NCI-H510A (cell line): Measurements from ENCODE around the gene TNNI3.

ENCODE experiments used
- DNase-seq: peaks from one replicate; lab custom pipeline; 2025; lab: John Stamatoyannopoulos, UW

TNNI3 gene

GRCh38 chr19:55147545-55148251, 9.8 kb downstream of the TNNI3 start:
- DNase-seq: peak; percentile 38

DNA sequence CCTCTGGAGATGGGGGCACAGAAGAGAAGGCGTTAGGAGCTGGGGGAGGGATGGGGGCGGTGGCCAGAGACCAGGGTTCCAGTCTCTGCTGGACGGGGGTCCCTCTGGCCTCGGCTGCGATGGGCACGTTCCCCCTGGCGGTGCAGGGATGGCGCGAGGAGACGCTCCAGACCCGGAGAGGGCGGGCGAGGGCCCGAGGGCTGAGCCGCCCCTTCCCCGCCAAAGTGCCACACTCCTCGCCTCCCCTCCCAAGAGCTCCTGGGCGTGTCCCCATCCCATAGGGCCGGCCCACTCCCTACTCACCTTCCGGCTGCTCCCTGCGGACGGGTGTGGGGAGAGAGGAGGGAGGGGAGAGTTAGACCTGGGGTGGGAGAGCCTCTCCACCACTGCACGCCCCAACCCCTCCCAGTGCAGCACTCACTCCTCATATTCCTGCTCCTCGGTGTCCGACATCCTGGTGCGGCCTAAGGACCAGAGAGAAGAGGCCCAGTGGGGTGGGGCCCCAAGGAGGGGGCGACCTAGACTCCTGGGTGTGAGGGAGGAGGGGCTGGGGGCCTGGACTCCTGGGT, 10.7 kb downstream of the TNNI3 start:
- DNase-seq: peak; percentile 94

DNA sequence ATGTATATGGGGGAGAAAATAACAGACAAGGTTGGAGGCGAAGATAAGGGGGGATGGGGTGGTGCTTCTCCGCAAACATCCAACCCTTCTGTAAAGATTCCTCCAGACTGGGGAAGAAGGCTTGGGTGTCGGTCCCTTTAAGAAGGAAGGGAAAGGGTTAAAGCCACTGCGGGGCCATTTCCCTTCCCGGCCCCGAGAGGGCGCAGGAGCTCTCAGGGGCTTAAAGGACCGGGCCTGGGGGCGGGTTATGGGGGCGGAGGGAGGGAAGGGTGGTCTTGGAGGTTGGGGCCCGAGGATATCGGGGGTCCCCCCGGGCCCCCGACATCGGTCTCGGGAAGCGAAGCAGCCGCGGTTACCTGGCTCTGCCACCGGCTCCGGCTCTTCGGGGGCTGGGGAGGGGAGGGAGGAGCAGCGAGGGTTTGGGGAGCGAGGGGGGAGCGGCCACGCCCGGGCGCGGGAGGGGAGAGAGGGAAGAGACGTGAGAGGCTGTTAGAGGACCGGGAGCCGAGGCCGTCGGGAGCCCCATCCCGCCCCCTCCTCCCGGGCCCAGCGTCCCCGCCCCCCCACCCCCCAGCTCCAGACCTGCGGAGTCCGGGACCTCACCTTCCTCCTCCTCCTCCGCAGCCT, 11.3 kb downstream of the TNNI3 start:
- DNase-seq: peak; percentile 64

- DNase-seq: no peak
Observed at GRCh38 chr19:55145232-55145631, 12.3 kb downstream of the TNNI3 start.

DNA sequence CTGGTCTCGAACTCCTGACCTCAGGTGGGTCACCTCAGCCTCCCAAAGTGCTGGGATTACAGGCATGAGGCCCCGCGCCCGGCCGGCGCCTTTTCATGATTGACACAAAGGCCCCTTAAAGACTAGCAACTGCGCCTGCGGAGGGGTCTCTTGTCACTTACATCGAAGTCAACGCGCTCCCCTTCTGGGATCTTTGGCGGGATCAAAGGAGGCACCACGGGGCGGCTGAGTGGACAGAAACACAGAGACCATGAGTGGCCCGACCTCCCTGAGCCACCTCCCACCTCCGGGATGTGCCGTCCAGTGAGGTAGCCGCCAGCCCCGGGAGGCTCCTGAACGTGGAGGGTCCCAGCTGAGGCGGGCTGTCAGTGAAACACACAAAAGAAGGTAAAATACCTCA, 15.8 kb downstream of the TNNI3 start:
- no peak for DNase-seq

GRCh38 chr19:55137915-55138314, 19.6 kb downstream of the TNNI3 start:
- DNase-seq: no peak

- no peak for DNase-seq
Observed at GRCh38 chr19:55136399-55137102, 21.0 kb downstream of the TNNI3 start.

DNA sequence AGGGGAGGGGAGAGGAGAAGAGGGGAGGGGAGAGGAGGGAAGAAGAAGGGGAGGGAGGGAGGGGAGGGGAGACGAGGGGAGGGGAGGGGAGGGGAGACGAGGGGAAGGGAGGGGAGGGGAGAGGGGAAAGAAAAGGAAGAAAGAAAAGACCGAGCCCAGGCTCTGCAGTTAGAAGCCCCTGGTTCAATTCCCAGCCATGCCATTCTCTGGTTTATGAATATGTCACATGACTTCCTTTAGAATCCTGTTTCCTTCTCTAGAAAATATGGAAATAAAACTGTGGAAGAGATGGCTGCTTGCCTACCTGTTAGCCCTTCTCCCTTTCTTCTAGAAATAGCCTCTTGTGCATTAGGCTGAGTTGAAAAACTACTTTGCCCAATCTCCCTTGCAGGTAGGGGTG, 22.8 kb downstream of the TNNI3 start:
- DNase-seq: no peak

DNA sequence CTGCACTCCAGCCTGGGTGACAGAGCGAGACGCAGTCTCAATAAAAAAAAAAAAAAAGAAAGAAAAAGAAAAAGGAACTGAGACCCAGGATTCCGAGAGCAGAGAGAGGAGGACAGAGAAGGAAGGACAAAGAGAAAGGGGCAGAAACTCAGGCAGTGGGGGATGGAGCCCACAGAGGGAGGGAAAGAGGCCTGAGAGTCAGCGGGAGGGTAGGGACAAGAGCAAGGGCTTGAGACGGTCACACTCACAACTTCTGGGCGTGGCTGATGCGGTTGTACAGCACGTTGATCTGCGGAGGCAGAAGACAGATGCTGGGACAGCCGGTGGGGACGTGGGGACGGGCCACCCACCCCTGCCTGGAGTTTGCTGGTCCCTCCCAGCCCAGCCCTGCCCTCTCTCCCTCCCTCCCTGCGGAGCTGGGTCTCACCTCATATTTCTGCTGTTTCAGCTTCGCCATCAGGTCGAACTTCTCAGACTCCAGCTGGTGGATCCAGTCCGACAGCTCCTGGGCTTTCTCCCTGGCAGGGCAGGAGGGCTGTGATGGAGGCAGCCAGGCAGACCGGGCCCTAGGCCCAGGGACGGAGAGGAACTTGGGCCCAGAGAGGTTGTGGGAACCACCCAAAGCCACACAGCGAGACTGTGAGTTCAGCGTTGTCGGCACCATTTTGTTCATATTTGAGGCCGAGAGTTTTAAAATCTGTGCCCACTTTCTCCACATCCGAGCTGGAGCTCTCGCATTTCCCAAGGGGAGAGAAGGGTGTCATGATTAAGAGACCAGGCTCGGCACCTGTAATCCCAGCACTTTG, 23.7 kb downstream of the TNNI3 start:
- DNase-seq: no peak

GRCh38 chr19:55132453-55133129, 24.9 kb downstream of the TNNI3 start:
- DNase-seq: no peak

DNA sequence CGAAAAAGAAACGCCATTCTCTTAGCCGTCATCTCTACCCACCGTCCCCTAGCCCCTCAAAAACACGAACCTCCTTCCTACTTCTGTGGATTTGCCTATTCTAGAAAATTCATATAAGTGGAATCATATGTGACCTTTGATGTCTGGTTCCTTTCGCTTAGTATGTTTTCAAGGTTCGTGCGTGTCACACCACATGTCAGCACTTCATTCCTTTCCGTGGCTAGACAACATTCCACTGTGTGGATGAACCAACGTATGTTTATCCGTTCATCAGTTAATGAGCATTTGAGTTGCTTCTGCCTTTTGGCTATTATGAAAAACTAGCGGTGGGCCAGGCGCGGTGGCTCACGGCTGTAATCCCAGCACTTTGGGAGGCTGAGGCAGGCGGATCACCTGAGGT, 26.1 kb downstream of the TNNI3 start:
- no peak for DNase-seq

DNA sequence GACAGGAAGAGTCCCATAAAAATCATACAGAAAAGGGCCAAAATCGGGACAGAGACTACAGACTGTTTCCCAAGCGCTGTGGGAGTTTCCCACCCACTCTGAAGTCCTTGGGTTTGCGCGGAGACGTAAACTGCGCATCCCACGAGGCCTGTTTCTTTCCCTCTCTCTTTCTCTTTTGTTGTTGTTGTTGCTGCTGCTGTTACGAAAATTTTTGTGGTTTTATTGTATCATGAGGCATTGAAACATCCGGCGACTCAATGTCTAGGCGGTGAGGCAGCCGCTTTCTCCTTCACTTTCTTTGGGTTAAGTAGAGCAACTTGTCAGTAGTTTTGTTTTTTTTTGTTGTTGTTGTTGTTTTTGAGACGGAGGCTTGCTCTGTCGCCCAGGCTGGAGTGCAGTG, 38.5 kb downstream of the TNNI3 start:
- DNase-seq: no peak

GRCh38 chr19:55118401-55118991, 39.0 kb downstream of the TNNI3 start:
- DNase-seq: no peak

DNA sequence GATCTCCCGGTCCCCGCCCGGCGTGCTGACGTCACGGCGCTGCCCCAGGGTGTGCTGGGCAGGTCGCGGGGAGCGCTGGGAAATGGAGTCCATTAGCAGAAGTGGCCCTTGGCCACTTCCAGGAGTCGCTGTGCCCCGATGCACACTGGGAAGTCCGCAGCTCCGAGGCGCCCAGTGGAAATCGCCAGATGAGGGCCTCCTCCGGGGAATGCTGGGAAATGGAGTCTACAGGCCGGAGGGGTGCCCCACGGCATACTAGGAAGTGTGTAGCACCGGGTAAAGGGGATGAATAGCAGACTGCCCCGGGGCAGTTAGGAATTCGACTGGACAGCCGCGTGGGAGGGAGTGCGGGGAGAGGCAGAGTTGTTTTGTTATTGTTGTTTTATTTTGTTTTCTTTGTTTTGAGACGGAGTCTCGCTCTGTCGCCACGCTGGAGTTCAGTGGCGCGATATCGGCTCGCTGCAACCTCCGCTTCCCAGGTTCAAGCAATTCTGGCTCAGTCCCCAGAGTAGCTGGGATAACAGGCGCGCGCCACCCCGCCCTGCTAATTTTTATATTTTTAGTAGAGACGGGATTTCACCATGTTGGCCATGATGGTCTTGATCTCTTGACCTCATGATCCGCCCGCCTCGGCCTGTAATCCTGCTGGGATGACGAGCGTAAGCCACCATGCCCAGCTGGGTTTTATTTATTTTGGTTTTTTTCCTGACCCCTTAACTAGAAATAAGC, 39.7 kb downstream of the TNNI3 start:
- DNase-seq: peak; percentile 97

- no peak for DNase-seq
Observed at GRCh38 chr19:55116859-55117662, 40.5 kb downstream of the TNNI3 start, which contains the start of gene PPP1R12C. PPP1R12C (minus strand) TSS chr19:55117637; CDS start chr19:55117543, 94 bp downstream.

GRCh38 chr19:55116232-55116858, 41.2 kb downstream of the TNNI3 start:
- no peak for DNase-seq

DNA sequence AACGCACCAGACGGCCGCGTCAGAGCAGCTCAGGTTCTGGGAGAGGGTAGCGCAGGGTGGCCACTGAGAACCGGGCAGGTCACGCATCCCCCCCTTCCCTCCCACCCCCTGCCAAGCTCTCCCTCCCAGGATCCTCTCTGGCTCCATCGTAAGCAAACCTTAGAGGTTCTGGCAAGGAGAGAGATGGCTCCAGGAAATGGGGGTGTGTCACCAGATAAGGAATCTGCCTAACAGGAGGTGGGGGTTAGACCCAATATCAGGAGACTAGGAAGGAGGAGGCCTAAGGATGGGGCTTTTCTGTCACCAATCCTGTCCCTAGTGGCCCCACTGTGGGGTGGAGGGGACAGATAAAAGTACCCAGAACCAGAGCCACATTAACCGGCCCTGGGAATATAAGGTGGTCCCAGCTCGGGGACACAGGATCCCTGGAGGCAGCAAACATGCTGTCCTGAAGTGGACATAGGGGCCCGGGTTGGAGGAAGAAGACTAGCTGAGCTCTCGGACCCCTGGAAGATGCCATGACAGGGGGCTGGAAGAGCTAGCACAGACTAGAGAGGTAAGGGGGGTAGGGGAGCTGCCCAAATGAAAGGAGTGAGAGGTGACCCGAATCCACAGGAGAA, 42.0 kb downstream of the TNNI3 start:
- no peak for DNase-seq

DNA sequence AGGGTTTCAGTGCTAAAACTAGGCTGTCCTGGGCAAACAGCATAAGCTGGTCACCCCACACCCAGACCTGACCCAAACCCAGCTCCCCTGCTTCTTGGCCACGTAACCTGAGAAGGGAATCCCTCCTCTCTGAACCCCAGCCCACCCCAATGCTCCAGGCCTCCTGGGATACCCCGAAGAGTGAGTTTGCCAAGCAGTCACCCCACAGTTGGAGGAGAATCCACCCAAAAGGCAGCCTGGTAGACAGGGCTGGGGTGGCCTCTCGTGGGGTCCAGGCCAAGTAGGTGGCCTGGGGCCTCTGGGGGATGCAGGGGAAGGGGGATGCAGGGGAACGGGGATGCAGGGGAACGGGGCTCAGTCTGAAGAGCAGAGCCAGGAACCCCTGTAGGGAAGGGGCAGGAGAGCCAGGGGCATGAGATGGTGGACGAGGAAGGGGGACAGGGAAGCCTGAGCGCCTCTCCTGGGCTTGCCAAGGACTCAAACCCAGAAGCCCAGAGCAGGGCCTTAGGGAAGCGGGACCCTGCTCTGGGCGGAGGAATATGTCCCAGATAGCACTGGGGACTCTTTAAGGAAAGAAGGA, 42.9 kb downstream of the TNNI3 start:
- DNase-seq: no peak
